ENCODE data around the gene SORBS1.

DNA sequence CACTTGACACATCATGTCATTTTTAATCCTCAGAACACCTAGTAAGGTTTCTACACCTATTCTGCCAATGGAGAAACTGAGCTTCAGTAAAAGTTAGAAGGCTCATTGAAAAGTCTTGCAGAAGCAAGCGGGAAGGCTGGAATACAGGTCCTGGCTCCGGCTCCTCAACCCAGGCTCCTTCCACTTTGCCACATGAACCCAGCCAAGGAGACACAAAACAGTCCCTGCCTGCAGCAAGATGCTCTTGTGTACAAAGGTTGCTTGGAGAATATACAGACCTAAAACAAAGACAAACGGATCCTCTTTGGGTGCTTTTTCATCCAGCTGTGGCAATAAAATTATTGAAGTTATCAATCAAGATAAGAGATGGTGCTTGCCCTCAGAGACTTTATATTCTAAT lies 106.8 kb downstream of the SORBS1 start:
- TF ChIP-seq, protein P1, sequence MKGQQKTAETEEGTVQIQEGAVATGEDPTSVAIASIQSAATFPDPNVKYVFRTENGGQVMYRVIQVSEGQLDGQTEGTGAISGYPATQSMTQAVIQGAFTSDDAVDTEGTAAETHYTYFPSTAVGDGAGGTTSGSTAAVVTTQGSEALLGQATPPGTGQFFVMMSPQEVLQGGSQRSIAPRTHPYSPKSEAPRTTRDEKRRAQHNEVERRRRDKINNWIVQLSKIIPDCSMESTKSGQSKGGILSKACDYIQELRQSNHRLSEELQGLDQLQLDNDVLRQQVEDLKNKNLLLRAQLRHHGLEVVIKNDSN (IDR thresholded peaks at IDR 0.05), result no peak
- TF ChIP-seq TCF12 (IDR thresholded peaks at IDR 0.05; ENCODE audit: low read depth) (no peak), TAF1 (IDR thresholded peaks at IDR 0.05; ENCODE audit: low read depth) (no peak)
- TF ChIP-seq, protein P2, sequence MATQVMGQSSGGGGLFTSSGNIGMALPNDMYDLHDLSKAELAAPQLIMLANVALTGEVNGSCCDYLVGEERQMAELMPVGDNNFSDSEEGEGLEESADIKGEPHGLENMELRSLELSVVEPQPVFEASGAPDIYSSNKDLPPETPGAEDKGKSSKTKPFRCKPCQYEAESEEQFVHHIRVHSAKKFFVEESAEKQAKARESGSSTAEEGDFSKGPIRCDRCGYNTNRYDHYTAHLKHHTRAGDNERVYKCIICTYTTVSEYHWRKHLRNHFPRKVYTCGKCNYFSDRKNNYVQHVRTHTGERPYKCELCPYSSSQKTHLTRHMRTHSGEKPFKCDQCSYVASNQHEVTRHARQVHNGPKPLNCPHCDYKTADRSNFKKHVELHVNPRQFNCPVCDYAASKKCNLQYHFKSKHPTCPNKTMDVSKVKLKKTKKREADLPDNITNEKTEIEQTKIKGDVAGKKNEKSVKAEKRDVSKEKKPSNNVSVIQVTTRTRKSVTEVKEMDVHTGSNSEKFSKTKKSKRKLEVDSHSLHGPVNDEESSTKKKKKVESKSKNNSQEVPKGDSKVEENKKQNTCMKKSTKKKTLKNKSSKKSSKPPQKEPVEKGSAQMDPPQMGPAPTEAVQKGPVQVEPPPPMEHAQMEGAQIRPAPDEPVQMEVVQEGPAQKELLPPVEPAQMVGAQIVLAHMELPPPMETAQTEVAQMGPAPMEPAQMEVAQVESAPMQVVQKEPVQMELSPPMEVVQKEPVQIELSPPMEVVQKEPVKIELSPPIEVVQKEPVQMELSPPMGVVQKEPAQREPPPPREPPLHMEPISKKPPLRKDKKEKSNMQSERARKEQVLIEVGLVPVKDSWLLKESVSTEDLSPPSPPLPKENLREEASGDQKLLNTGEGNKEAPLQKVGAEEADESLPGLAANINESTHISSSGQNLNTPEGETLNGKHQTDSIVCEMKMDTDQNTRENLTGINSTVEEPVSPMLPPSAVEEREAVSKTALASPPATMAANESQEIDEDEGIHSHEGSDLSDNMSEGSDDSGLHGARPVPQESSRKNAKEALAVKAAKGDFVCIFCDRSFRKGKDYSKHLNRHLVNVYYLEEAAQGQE (IDR thresholded peaks at IDR 0.05; ENCODE audit: low read depth), result no peak

Data from Ishikawa (cell line).